K562 (cell line): ENCODE data around the gene ADGRB2. TPM values are rescaled to one million over a fixed set of nuclear protein-coding genes. Genes with fewer than 3 reads are reported as not detected.

Experiments used
- ATAC-seq: fragments of 200-7000 bp; cut with Tn5 transposase; 3 replicates; pipeline ENCODE4 v1.9.1; 2020; ENCODE audit warnings: moderate library complexity
- BruUV-seq: library from RNA; stranded (reverse); fragments of 400-500 nt; replicated peaks from 2 replicates; lab custom pipeline; 2021; lab: Mats Ljungman, UMichigan
- CTCF ChIA-PET: fragments of 300-600 bp; formaldehyde crosslinking; extraction: SDS; loops from one replicate; lab custom pipeline; 2021; ENCODE audit warnings: low intra/inter-chr PET ratio; lab: Yijun Ruan, JAX
- POLR2A ChIA-PET: fragments of 300-600, 350-650 bp; sonication (Branson Sonifier 250); formaldehyde crosslinking; extraction: SDS; loops from one replicate; lab custom pipeline; 2021; ENCODE audit warnings: antibody characterized with exemption, inconsistent platforms; lab: Yijun Ruan, JAX
- DNase-seq, 4 experiments: peaks; one replicate each; pipeline versions ENCODE4 v3.0.0 to v3.0.0-alpha.2; 2011 to 2018; ENCODE audit warnings: low spot score in 3 of 4, mixed read lengths in 3 of 4; ENCODE audit errors: extremely low read depth in 1 of 4
- FAIRE-seq: peaks from 2 replicates; lab custom pipeline; 2011; peaks lifted over from hg19 to GRCh38; lab: Jason Lieb, UNC
- H2AFZ ChIP-seq: 2 replicates; pipeline ENCODE4 v1.6.0; 2011; ENCODE audit warnings: low read depth, low read length, control low read depth, inconsistent platforms
- H3K27ac ChIP-seq: fragments of 200-600 bp; 3 replicates; pipeline ENCODE4 v1.8.0; 2011; ENCODE audit warnings: low read depth, mild to moderate bottlenecking, control low read depth, inconsistent platforms, low read length, moderate library complexity, mixed read lengths; ENCODE audit errors: extremely low read depth
- H3K27me3 ChIP-seq, 2 experiments: fragments of 300-600 bp in 1 of 2; 2 replicates in 1 of 2; 3 replicates in 1 of 2; pipeline versions ENCODE4 v1.6.0 to v1.8.0; 2011; ENCODE audit warnings: inconsistent platforms in 2 of 2, low read length in 2 of 2, mild to moderate bottlenecking in 1 of 2, mixed read lengths in 1 of 2, moderate library complexity in 1 of 2; ENCODE audit not compliant: control insufficient read depth in 2 of 2, insufficient read depth in 2 of 2
- H3K36me3 ChIP-seq: fragments of 300-600 bp; 3 replicates; pipeline ENCODE4 v1.8.0; 2011; ENCODE audit warnings: mild to moderate bottlenecking, low read length, inconsistent platforms; ENCODE audit not compliant: control insufficient read depth, insufficient read depth
- H3K4me1 ChIP-seq, 2 experiments: fragments of 200-600 bp in 1 of 2; replicated peaks in 1 of 2; 2 replicates in 1 of 2; 3 replicates in 1 of 2; pipeline versions ENCODE4 v1.5.1 to v1.8.0; 2011; ENCODE audit warnings: inconsistent platforms in 2 of 2, low read length in 2 of 2, mild to moderate bottlenecking in 1 of 2, mixed read lengths in 1 of 2, moderate library complexity in 1 of 2; ENCODE audit not compliant: control insufficient read depth in 2 of 2, insufficient read depth in 2 of 2
- H3K4me2 ChIP-seq: 2 replicates; pipeline ENCODE4 v1.6.1; 2011; ENCODE audit warnings: low read length, control low read depth, inconsistent platforms, mixed read lengths; ENCODE audit not compliant: insufficient read depth
- H3K4me3 ChIP-seq: fragments of 200-600 bp; sonication (generic), shearing (Covaris generic); 2 replicates; pipeline ENCODE4 v1.5.1; 2016; ENCODE audit warnings: control low read depth, inconsistent platforms
- H3K79me2 ChIP-seq: fragments of 200-600 bp; 3 replicates; pipeline ENCODE4 v1.8.0; 2011; ENCODE audit warnings: low read length, inconsistent platforms; ENCODE audit not compliant: control insufficient read depth, insufficient read depth
- H3K9ac ChIP-seq, 2 experiments: 2 replicates each; pipeline versions ENCODE4 v1.6.0 to v1.6.1; 2011; ENCODE audit warnings: low read depth in 2 of 2, low read length in 2 of 2, control low read depth in 1 of 2, inconsistent platforms in 1 of 2, mild to moderate bottlenecking in 1 of 2, mixed read lengths in 1 of 2; ENCODE audit not compliant: insufficient read depth in 1 of 2
- H3K9me1 ChIP-seq: one replicate; pipeline ENCODE4 v1.6.0; 2011; ENCODE audit warnings: inconsistent platforms, mild to moderate bottlenecking, low read length, moderate library complexity; ENCODE audit not compliant: control insufficient read depth, insufficient read depth
- H3K9me3 ChIP-seq: replicated peaks from 2 replicates; pipeline ENCODE4 v1.5.1; 2011; ENCODE audit warnings: low read depth, low read length, inconsistent platforms; ENCODE audit not compliant: control insufficient read depth, insufficient read depth
- H4K20me1 ChIP-seq: replicated peaks from 2 replicates; pipeline ENCODE4 v1.6.1; 2011; ENCODE audit warnings: low read length, inconsistent platforms, mixed read lengths; ENCODE audit not compliant: control insufficient read depth, insufficient read depth
- KAT2B ChIP-seq: IDR thresholded peaks from one replicate; pipeline ENCODE4 v1.6.1; 2012; ENCODE audit warnings: low read depth, mild to moderate bottlenecking, control low read depth, inconsistent platforms, low read length, moderate library complexity
- WGBS: fragments of 100-300 bp; shearing (Covaris generic); methylation state at CpG from one replicate; pipeline ENCODE4 v1.1.6; 2016; ENCODE audit warnings: low coverage, mixed read lengths; ENCODE audit not compliant: insufficient coverage; ENCODE audit errors: missing lambda C conversion rate; 5-methylcytosine and 5-hydroxymethylcytosine counted together
- in situ Hi-C: fragments of 300-500 bp; cut with MboI; formaldehyde crosslinking; loops from 4 replicates; pipeline ENCODE4 v1.15.0; 2018; ENCODE audit warnings: inconsistent platforms, mixed read lengths
- intact Hi-C: fragments of 100-400 bp; cut with micrococcal nuclease; formaldehyde crosslinking; loops from 2 replicates; pipeline ENCODE4 v1.14.2; 2022
- polyA plus RNA-seq, 8 experiments: library from polyadenylated mRNA; depleted of rRNA in 4 of 8; stranded (reverse) in 5 of 8; unstranded in 3 of 8; fragments of >200 nt; fragmentation: Nextera tagmentation in 2 of 8; fragmentation: Illumina TruSeq in 1 of 8; extraction: Ambion mirVana in 2 of 8; extraction: Trizol in 1 of 8; gene quantifications; 2 replicates each; pipeline versions ENCODE4 v1.2.1 to v1.2.3, GENCODE V29; 2011 to 2014; ENCODE audit warnings: inconsistent platforms in 1 of 8, missing spikeins in 1 of 8
- total RNA-seq, 7 experiments: library from RNA; depleted of rRNA in 6 of 7; stranded (reverse); fragments of >200 nt in 6 of 7; fragmentation: Illumina TruSeq in 2 of 7; extraction: Trizol in 2 of 7; gene quantifications; 2 replicates each; pipeline versions ENCODE4 v1.2.1 to v1.2.3, GENCODE V29; 2011 to 2021; ENCODE audit warnings: low replicate concordance in 1 of 7
- TF ChIP-seq, protein P1 (sequence below): fragments of 250-450 bp; sonication (Bioruptor Pico); IDR thresholded peaks from 2 replicates; pipeline ENCODE4 v1.4.0; 2020; ENCODE audit warnings: mild to moderate bottlenecking, moderate library complexity
- TF ChIP-seq, protein P2 (sequence below): fragments of 450-650 bp; formaldehyde crosslinking; IDR thresholded peaks from 2 replicates; pipeline ENCODE4 v1.4.0; 2020; ENCODE audit warnings: mild to moderate bottlenecking, moderate library complexity

ADGRB2 gene
- total and polyA plus RNA-seq, 9 of the 15 experiments (the other 6 are each of a cell fraction or from before 2014, with no cell fraction given): 0.04 to 0.23 (median 0.20) TPM; not detected in 2

DNA sequence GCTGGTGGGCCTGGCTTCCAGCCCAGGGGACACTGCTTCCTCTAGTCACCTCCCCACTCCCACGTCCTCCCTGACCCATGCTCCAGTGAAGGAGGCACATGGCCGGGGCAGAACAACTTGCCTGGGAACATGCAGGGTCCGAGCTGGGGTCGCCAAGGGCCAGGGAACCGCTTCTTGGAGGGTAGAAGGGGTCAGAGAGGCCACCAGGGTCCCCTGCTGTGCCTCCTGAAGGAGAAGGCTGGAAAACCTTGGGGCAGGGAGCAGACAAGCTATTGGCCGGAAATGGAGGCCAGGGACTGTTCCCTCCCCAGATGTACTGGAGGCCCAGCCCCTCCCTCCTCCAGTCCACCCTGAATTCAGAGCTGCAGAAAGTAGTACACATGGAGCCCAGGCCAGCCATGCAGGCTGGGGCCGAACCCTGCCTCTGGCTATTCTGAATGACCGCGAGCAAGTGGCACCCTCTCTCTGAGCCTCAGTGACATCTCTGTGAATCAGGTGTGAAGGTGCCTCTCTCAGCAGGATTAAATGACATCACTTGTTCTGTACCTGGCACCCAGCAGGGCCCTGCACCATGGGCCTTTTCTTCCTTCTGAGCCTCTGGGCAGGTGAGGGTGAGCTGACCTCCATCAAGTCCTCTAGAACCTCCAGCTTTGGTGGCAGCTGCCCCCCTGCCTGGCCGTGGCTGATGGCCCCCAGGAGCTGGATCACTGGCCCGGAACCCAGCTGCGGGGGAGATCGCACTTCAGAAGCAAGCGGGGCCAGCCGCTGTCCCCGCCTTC is 35.9 kb upstream of the ADGRB2 start:
- H3K79me2 ChIP-seq: no peaks in the 10 kb centered on the region
- H3K4me2 ChIP-seq: no peak overlapping the region
- no TSS peak for BruUV-seq
- no peaks in the 10 kb centered on the region for H3K36me3 ChIP-seq
- no peaks in the 10 kb centered on the region for H3K9me1 ChIP-seq
- ChIA-PET CTCF (no interaction called here), POLR2A (interaction anchor here (0.6 to 1.7 kb wide), 9 partner anchors 11 to 626 kb away, joined by 3 to 7 read pairs (median 3); no protein-coding TSS in a partner anchor)
- peaks cover 8 to 23% of the 10 kb centered on the region in 2 experiments for H3K4me1 ChIP-seq
- FAIRE-seq: no peak
- in situ Hi-C loops (no loop called here), intact Hi-C loops (no loop called here)
- 0 out of 2 replicates have a peak, but pooled peaks cover 7% of the 10 kb centered on the region for H4K20me1 ChIP-seq
- no peaks in the 10 kb centered on the region for H3K9me3 ChIP-seq
- H3K9ac ChIP-seq: peak overlapping the region in 1 of 2 experiments; percentile 58; a peak in 1 of 4 replicates
- 37% methylated on average over 16 of the region's 16 CpGs for WGBS
- H3K27me3 ChIP-seq: peaks cover 22 to 44% of the 10 kb centered on the region in 2 experiments; a peak in 4 of 5 replicates
- peak overlapping the region; percentile 28 for H2AFZ ChIP-seq
- H3K4me3 ChIP-seq: no peak overlapping the region
- H3K27ac ChIP-seq: no peak overlapping the region
- DNase-seq: no peak
- peak; percentile 31; the same call in 2 of the 3 replicates for ATAC-seq
- TF ChIP-seq, protein P1, sequence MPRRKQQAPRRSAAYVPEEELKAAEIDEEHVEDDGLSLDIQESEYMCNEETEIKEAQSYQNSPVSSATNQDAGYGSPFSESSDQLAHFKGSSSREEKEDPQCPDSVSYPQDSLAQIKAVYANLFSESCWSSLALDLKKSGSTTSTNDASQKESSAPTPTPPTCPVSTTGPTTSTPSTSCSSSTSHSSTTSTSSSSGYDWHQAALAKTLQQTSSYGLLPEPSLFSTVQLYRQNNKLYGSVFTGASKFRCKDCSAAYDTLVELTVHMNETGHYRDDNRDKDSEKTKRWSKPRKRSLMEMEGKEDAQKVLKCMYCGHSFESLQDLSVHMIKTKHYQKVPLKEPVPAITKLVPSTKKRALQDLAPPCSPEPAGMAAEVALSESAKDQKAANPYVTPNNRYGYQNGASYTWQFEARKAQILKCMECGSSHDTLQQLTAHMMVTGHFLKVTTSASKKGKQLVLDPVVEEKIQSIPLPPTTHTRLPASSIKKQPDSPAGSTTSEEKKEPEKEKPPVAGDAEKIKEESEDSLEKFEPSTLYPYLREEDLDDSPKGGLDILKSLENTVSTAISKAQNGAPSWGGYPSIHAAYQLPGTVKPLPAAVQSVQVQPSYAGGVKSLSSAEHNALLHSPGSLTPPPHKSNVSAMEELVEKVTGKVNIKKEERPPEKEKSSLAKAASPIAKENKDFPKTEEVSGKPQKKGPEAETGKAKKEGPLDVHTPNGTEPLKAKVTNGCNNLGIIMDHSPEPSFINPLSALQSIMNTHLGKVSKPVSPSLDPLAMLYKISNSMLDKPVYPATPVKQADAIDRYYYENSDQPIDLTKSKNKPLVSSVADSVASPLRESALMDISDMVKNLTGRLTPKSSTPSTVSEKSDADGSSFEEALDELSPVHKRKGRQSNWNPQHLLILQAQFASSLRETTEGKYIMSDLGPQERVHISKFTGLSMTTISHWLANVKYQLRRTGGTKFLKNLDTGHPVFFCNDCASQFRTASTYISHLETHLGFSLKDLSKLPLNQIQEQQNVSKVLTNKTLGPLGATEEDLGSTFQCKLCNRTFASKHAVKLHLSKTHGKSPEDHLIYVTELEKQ (CRISPR knock-in tag): no peak
- no peak for TF ChIP-seq KAT2B
- TF ChIP-seq, protein P2, sequence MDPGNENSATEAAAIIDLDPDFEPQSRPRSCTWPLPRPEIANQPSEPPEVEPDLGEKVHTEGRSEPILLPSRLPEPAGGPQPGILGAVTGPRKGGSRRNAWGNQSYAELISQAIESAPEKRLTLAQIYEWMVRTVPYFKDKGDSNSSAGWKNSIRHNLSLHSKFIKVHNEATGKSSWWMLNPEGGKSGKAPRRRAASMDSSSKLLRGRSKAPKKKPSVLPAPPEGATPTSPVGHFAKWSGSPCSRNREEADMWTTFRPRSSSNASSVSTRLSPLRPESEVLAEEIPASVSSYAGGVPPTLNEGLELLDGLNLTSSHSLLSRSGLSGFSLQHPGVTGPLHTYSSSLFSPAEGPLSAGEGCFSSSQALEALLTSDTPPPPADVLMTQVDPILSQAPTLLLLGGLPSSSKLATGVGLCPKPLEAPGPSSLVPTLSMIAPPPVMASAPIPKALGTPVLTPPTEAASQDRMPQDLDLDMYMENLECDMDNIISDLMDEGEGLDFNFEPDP (CRISPR knock-in tag): no peak
